ENCODE results near the gene DNAJB6. TPM values are rescaled to one million over a fixed set of nuclear protein-coding genes. Genes with fewer than 3 reads are reported as not detected.

DNAJB6 gene
- total RNA-seq, 4 donors from 2014 or later, result 179 to 254 (median 212) TPM

DNA sequence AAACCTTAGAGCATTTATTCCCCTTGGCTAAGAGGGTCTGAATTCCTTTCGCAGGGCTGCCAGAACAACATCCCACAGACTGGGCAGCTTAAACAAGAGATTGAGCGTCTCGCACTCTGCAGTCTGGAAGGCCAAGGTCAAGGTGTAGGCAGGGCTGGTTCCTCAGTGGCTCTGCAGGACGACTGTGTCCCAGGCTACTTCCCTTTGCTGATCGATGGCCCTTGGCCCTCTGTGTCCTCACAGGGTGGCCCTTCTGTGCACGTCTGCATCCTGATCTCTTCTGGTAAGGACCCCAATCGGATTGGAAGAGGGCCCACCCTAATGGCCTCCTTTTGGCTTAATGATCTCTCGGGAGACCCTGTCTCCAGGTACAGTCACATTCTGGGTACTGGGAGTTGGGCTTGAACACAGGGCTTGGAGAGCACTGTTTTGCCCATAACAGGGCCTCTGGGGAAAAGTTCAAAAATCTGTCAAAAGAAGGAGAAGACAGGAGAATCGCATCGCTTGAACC is 35.1 kb upstream of the DNAJB6 start:
- intact Hi-C loops (cut with DNase I; ENCODE audit: low total_unique reads), result no loop called here
- no peak overlapping the region for H3K4me3 ChIP-seq (ENCODE audit: low read depth, poor library complexity, severe bottlenecking)
- TF ChIP-seq CTCF (IDR thresholded peaks at IDR 0.05), result no peak
- TF ChIP-seq POLR2A (IDR thresholded peaks at IDR 0.05), result no peak
- 78 to 84% methylated on average over 10 of the region's 10 CpGs for WGBS, 2 donors
- no peak for DNase-seq (ENCODE audit: low spot score in 2 of 2)

- H3K4me3 ChIP-seq (ENCODE audit: low read depth, poor library complexity, severe bottlenecking), result no peak overlapping the region
- no peak for DNase-seq (ENCODE audit: low spot score in 2 of 2)
- TF ChIP-seq CTCF (IDR thresholded peaks at IDR 0.05) (no peak), POLR2A (IDR thresholded peaks at IDR 0.05) (no peak)
- 80 to 87% methylated on average over 27 of the region's 27 CpGs for WGBS, 2 donors
- intact Hi-C loops (cut with DNase I; ENCODE audit: low total_unique reads), result no loop called here
Observed at GRCh38 chr7:157306846-157307838, 29.7 kb upstream of the DNAJB6 start.

DNA sequence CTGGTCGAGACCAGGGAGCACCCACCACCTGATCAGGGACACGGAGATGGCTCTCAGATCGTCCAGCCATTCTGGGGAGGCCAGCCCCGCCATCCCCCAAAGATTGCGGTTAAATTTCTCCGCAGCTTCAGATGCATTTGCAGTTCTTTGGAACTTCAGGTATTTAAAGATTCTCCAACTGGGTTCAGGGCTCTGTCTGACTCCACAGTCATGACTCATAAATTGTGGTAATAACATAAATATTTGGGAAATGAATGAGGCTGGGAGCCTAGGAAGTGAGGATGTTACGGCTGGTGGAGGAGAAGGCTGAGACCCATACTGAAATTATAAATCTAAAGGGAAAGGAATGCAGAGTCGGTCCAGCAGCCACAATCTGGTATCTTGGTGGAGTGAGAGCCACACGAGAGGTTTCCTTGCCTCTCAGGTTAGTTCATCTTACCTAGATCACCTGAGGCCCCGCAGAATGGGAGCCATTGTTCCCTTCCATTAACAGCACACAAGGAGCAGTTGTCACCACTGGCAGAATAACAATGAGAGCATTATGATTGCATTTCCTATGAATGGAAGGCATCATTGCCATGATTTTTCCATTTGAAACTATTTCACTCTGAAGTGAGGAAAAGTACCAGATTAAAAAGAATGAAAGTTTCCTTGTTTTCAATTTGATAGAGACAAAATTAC is 26.7 kb upstream of the DNAJB6 start:
- intact Hi-C loops (cut with DNase I; ENCODE audit: low total_unique reads), result no loop called here
- DNase-seq (ENCODE audit: low spot score in 2 of 2), result no peak

GRCh38 chr7:157310676-157311185 is 26.1 kb upstream of the DNAJB6 start:
- 71 to 74% methylated on average over 7 of the region's 7 CpGs for WGBS, 2 donors
- no peak for DNase-seq (ENCODE audit: low spot score in 2 of 2)
- intact Hi-C loops (cut with DNase I; ENCODE audit: low total_unique reads), result no loop called here
- TF ChIP-seq POLR2A (IDR thresholded peaks at IDR 0.05), result no peak
- TF ChIP-seq CTCF (IDR thresholded peaks at IDR 0.05), result no peak
- no peak overlapping the region for H3K4me3 ChIP-seq (ENCODE audit: low read depth, poor library complexity, severe bottlenecking)

More for the DNA sequence above, 26.7 kb upstream of the DNAJB6 start:
- no peak overlapping the region for H3K4me3 ChIP-seq (ENCODE audit: low read depth, poor library complexity, severe bottlenecking)
- TF ChIP-seq POLR2A (IDR thresholded peaks at IDR 0.05), result no peak
- TF ChIP-seq CTCF (IDR thresholded peaks at IDR 0.05), result no peak
- 62 to 64% methylated on average over 10 of the region's 10 CpGs for WGBS, 2 donors

DNA sequence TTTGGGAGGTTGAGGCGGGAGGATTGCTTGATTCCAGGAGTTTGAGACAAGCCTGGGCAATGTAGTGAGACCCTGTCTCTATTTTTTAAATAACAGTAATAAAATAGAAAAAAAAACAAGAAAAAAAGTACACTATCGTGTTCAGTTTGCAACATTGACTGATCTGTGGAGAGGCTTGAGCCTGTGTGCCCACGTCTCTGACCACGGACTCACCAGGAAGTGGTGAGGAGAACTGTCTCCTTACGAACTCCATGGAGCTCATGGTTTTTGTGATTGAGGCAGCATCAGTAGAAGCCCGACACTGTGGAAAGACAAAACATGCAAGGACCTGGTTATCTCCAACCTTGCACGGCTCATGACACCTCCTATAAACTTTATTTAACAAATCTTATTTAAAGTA is 23.9 kb upstream of the DNAJB6 start:
- H3K4me3 ChIP-seq (ENCODE audit: low read depth, poor library complexity, severe bottlenecking), result no peak overlapping the region
- 88 to 92% methylated on average over 7 of the region's 7 CpGs for WGBS, 2 donors
- intact Hi-C loops (cut with DNase I; ENCODE audit: low total_unique reads), result no loop called here
- DNase-seq (ENCODE audit: low spot score in 2 of 2), result no peak
- TF ChIP-seq POLR2A (IDR thresholded peaks at IDR 0.05) (no peak), CTCF (IDR thresholded peaks at IDR 0.05) (no peak)

Measured in lower leg skin (tissue), 4 donors.